Stimulated activated naive CD8-positive, alpha-beta T cell treated with anti-CD3 and anti-CD28 coated beads, Interleukin-15, amount 100 ng/mL, for 72 hours (primary cell): ENCODE data around the gene ATP12A.

Experiments used
- ATAC-seq: fragments of 150-1000 bp; cut with Tn5 transposase; 2 replicates; pipeline ENCODE4 v1.10.0; 2021; ENCODE audit warnings: mild to moderate bottlenecking, moderate library complexity
- DNase-seq, 2 donors: peaks; one replicate each; pipeline ENCODE4 v3.0.0; 2021 to 2022
- H3K27ac Mint-ChIP-seq, 2 donors: one replicate each; pipeline ENCODE4 v1.8.0; 2022; ENCODE audit warnings: mild to moderate bottlenecking in 2 of 2, mixed read lengths in 2 of 2, moderate library complexity in 2 of 2
- H3K27me3 Mint-ChIP-seq: one replicate; pipeline ENCODE4 v1.8.0; 2022; ENCODE audit warnings: mixed read lengths
- H3K4me1 Mint-ChIP-seq: one replicate; pipeline ENCODE4 v1.8.0; 2022; ENCODE audit warnings: mild to moderate bottlenecking, mixed read lengths
- H3K4me3 Mint-ChIP-seq, 2 donors: one replicate each; pipeline ENCODE4 v1.8.0; 2022; ENCODE audit warnings: mild to moderate bottlenecking in 2 of 2, mixed read lengths in 2 of 2, moderate library complexity in 1 of 2
- H3K9me3 Mint-ChIP-seq, 2 donors: one replicate each; pipeline ENCODE4 v1.8.0; 2022; ENCODE audit warnings: mixed read lengths in 2 of 2

Gene ATP12A

GRCh38 chr13:24693862-24694471 is 13.8 kb downstream of the ATP12A start:
- Mint-ChIP-seq H3K9me3 (no peaks in the 10 kb centered on the region), H3K4me1 (peaks cover 6% of the 10 kb centered on the region), H3K27ac (no peak overlapping the region), H3K4me3 (peak overlapping the region; percentile 8 to 24), H3K27me3 (peaks cover 60% of the 10 kb centered on the region)
- ATAC-seq (peak; percentile 81), DNase-seq (peak; percentile 38 to 54)

- no peak overlapping the region for H3K4me3 Mint-ChIP-seq
- no peak overlapping the region for H3K27ac Mint-ChIP-seq
- H3K9me3 Mint-ChIP-seq = no peaks in the 10 kb centered on the region
- no peak for DNase-seq
- H3K4me1 Mint-ChIP-seq = peaks cover 6% of the 10 kb centered on the region
- ATAC-seq = no peak
- H3K27me3 Mint-ChIP-seq = peaks cover 60% of the 10 kb centered on the region
These were observed 14.7 kb downstream of the ATP12A start for GRCh38 chr13:24694907-24695306.

GRCh38 chr13:24698686-24699085 is 18.5 kb downstream of the ATP12A start:
- Mint-ChIP-seq H3K4me1 (peaks cover 17% of the 10 kb centered on the region), H3K27me3 (peaks cover 35% of the 10 kb centered on the region), H3K4me3 (no peak overlapping the region), H3K9me3 (no peaks in the 10 kb centered on the region), H3K27ac (no peak overlapping the region)
- no peak for ATAC-seq
- no peak for DNase-seq

- Mint-ChIP-seq H3K4me3 (no peak overlapping the region), H3K27ac (no peak overlapping the region), H3K4me1 (peaks cover 11% of the 10 kb centered on the region), H3K27me3 (peaks cover 29% of the 10 kb centered on the region), H3K9me3 (no peaks in the 10 kb centered on the region)
- DNase-seq = no peak
- no peak for ATAC-seq
These were observed 19.3 kb downstream of the ATP12A start for GRCh38 chr13:24699541-24699940.

DNA sequence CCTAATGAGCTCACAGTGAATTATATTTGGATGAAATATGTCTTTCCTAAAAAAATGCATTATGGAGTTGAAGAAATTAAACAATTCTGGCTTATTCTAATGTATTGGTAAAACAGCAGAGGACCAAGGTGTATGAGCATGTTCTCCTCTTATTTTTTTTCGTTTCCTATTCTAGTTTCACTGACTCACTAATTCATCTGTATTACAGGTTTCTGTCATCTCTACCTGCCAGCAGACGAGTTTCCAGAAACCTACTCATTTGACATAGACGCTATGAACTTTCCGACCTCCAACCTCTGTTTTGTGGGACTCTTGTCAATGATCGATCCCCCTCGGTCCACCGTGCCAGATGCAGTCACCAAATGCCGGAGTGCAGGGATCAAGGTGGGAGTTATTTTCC is 20.3 kb downstream of the ATP12A start:
- peaks cover 11% of the 10 kb centered on the region for H3K4me1 Mint-ChIP-seq
- H3K4me3 Mint-ChIP-seq = no peak overlapping the region
- peaks cover 29% of the 10 kb centered on the region for H3K27me3 Mint-ChIP-seq
- H3K27ac Mint-ChIP-seq = no peak overlapping the region
- ATAC-seq (peak; percentile 74), DNase-seq (no peak)
- no peaks in the 10 kb centered on the region for H3K9me3 Mint-ChIP-seq

DNA sequence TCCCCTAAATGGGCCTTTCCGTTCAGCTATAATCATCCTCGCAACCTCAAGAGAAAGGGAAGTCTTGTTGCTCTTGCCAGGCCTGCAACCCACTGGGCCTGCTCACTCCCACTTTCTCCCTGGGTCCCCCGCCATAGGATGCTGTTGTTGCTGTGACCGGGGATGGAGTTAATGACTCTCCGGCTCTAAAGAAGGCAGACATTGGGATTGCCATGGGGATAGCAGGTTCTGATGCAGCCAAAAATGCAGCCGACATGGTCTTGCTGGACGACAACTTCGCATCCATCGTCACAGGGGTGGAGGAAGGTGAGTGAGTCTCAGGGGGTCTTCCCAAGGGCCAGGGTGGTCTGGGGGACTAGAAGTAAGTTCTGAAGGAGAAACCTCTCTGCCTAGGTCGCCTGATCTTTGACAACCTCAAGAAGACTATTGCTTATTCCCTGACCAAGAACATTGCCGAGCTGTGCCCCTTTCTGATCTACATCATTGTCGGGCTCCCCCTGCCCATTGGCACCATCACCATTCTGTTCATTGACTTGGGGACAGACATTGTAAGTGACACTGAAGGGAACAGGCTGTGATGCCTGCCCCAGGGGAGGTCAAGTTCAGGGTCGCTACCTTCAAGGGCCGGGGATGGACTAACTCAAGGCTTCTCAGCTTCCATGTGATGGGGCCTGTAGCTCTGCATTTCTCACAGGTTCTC is 26.8 kb downstream of the ATP12A start:
- no peak for ATAC-seq
- Mint-ChIP-seq H3K27ac (no peak overlapping the region), H3K9me3 (no peaks in the 10 kb centered on the region), H3K4me3 (no peak overlapping the region), H3K4me1 (peaks cover 26% of the 10 kb centered on the region), H3K27me3 (no peaks in the 10 kb centered on the region)
- no peak for DNase-seq

GRCh38 chr13:24709186-24709913 is 29.1 kb downstream of the ATP12A start:
- H3K27me3 Mint-ChIP-seq = no peaks in the 10 kb centered on the region
- ATAC-seq (peak; percentile 98), DNase-seq (peak; percentile 48 to 88)
- peak overlapping the region in 1 of 2 donors; percentile 79 for H3K4me3 Mint-ChIP-seq
- peak overlapping the region in 1 of 2 donors; percentile 80 for H3K27ac Mint-ChIP-seq
- no peaks in the 10 kb centered on the region for H3K9me3 Mint-ChIP-seq
- peaks cover 26% of the 10 kb centered on the region for H3K4me1 Mint-ChIP-seq

DNA sequence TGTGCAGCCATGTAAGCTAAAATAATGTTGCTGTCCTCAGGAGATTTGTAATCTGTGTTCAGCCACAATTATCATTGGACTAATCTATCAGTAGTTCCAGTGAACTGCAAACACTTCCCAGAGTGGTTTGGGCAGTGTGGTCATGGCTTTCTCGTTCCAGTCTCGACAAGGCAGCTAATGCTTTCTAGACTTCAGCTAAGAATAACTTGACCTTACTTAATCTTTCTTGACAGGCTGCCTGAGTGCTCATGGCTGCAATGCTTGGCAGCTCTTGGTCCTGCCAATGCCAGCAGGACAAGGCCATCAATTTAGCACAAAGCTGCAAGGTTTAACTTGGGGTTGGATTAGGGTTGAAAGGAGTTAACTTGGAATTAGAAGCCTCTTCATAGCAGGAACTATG is 32.8 kb downstream of the ATP12A start:
- Mint-ChIP-seq H3K4me3 (no peak overlapping the region), H3K27ac (no peak overlapping the region)
- no peak for ATAC-seq

DNA sequence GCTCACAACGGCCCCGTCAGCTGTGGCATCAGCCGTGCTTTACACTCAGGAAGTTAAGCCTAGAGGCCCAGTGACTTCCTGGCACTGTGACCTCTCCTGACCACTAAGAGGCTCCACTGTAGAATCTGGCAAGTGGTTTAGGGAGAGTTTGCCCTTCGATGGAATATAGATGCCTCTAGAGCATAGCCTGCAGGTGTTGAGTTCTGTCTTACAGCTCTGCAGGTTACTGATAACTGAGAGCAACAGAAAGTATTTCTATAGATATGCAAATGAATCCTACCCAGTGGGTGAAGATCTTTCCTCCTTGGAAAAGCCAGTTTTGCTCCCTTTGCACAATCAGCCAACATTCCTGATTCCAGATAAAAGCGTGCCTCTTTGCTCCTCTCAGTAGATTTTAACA is 35.8 kb downstream of the ATP12A start:
- H3K9me3 Mint-ChIP-seq = no peaks in the 10 kb centered on the region
- peaks cover 6% of the 10 kb centered on the region for H3K4me1 Mint-ChIP-seq
- DNase-seq (no peak), ATAC-seq (no peak)
- H3K27me3 Mint-ChIP-seq = no peaks in the 10 kb centered on the region
- no peak overlapping the region for H3K27ac Mint-ChIP-seq
- no peak overlapping the region for H3K4me3 Mint-ChIP-seq

More for the DNA sequence above, 32.8 kb downstream of the ATP12A start:
- Mint-ChIP-seq H3K27me3 (no peaks in the 10 kb centered on the region), H3K4me1 (peaks cover 29% of the 10 kb centered on the region), H3K9me3 (no peaks in the 10 kb centered on the region)
- DNase-seq = no peak

- no peaks in the 10 kb centered on the region for H3K9me3 Mint-ChIP-seq
- peaks cover 4% of the 10 kb centered on the region for H3K27me3 Mint-ChIP-seq
- no peak for ATAC-seq
- no peak overlapping the region for H3K4me3 Mint-ChIP-seq
- H3K4me1 Mint-ChIP-seq = peaks cover 6% of the 10 kb centered on the region
- H3K27ac Mint-ChIP-seq = no peak overlapping the region
- no peak for DNase-seq
These were observed 36.2 kb downstream of the ATP12A start for GRCh38 chr13:24716446-24716845.

GRCh38 chr13:24717217-24717616 is 37.0 kb downstream of the ATP12A start:
- no peak overlapping the region for H3K4me3 Mint-ChIP-seq
- DNase-seq (no peak), ATAC-seq (no peak)
- H3K9me3 Mint-ChIP-seq = no peaks in the 10 kb centered on the region
- peaks cover 6% of the 10 kb centered on the region for H3K4me1 Mint-ChIP-seq
- H3K27me3 Mint-ChIP-seq = peaks cover 6% of the 10 kb centered on the region
- H3K27ac Mint-ChIP-seq = no peak overlapping the region

DNA sequence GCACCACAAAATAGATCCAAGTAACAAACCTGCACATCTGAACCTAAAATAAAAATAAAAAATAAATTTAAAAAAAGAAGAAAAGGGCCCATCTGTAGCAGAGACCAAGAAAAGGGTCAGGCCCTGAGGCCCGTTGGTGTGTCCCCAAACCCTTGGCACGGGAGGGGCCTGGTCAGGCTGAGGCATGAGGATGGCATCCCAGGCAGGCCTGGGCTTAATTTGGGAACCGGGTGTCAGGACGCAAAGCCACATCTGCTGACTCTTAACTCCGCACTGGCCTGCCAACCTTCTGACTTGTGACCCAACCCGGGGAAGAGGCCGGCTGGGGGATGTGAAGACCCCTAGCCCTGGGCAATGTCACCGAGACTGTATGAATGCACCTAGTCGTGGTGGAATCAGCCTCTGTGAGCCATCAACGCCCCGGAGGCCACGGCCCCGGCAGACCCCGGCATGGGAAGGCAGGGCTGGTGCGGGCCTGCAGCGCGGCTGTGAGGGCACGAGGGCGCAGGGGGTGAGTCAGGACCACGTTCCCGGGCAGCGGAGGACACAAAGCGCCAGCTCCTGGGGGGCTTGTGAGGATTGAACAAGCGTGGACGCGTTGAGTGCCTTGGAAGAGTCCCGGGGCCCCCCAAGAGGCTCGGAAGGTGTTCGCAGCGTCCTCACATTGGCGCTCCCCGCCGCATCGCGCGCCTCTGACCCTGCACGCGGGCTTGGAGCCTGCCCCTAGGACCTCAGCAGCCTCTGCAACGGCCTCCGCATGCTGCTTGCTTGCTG is 38.2 kb downstream of the ATP12A start:
- no peak for DNase-seq

DNA sequence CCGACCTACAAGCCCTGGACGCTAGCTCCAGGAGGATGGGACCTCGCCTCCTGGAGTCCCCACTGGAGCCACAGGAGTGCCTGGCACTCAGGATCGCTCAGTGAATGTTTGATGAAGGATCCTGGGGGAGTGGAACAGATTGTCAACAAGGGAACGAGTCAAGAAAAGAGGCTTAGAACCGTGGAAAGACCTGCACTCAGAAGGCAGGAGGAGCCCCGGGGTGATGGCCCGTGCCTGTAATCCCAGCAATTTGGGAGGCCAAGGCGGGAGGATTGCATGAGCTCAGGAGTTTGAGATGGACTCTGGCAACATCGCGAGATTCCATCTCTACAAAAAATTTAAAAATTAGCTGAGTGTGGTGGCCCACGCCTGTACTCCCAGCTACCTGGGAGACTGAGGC is 38.9 kb downstream of the ATP12A start:
- H3K27ac Mint-ChIP-seq = peak overlapping the region in 1 of 2 donors; percentile 88

More for the DNA sequence above, 38.2 kb downstream of the ATP12A start:
- H3K4me3 Mint-ChIP-seq = no peak overlapping the region
- peaks cover 6% of the 10 kb centered on the region for H3K4me1 Mint-ChIP-seq
- ATAC-seq = no peak
- H3K27me3 Mint-ChIP-seq = peaks cover 6% of the 10 kb centered on the region
- no peaks in the 10 kb centered on the region for H3K9me3 Mint-ChIP-seq
- H3K27ac Mint-ChIP-seq = no peak overlapping the region

DNA sequence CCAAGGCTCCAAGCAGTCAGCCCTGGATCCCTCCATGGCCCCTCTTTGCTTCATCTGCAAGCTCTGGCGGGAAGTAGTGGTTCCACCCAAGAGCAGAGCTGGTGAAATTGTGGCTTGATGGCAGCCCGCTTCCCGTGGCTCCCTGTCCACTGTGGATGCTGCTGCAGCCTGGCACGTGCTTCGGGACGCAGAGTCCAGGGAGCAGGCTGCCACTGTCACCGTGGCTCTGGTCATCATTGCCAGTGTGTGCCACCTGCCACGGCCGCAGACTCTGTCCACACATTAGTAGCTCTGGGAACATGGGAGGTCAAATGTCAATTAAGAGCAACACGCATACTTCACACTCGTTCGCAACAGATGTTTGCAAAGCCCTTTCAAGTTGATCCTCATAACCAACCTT is 43.0 kb downstream of the ATP12A start:
- Mint-ChIP-seq H3K27me3 (peaks cover 19% of the 10 kb centered on the region), H3K4me1 (peaks cover 4% of the 10 kb centered on the region), H3K4me3 (no peak overlapping the region), H3K9me3 (no peaks in the 10 kb centered on the region), H3K27ac (no peak overlapping the region)
- DNase-seq (no peak), ATAC-seq (no peak)

More for the DNA sequence above, 38.9 kb downstream of the ATP12A start:
- Mint-ChIP-seq H3K4me3 (no peak overlapping the region), H3K4me1 (peaks cover 6% of the 10 kb centered on the region), H3K27me3 (peaks cover 6% of the 10 kb centered on the region), H3K9me3 (no peaks in the 10 kb centered on the region)
- DNase-seq (no peak), ATAC-seq (no peak)

- DNase-seq (no peak), ATAC-seq (no peak)
- Mint-ChIP-seq H3K4me3 (no peak overlapping the region), H3K27me3 (peaks cover 19% of the 10 kb centered on the region), H3K27ac (no peak overlapping the region), H3K4me1 (peaks cover 4% of the 10 kb centered on the region), H3K9me3 (no peaks in the 10 kb centered on the region)
These were observed 44.5 kb downstream of the ATP12A start for GRCh38 chr13:24724714-24725113.
